ENCODE data around the gene TENM3.

GRCh38 chr4:182273191-182273935 lies 30.2 kb downstream of the TENM3 start:
- TF ChIP-seq CTCF (IDR thresholded peaks at IDR 0.05; ENCODE audit: extremely low read depth in 1 of 2, insufficient read depth in 1 of 2, low read depth in 1 of 2, low read length in 2 of 2) (no peak), POLR2A (IDR thresholded peaks at IDR 0.05; ENCODE audit: low read depth, low read length) (no peak), EZH2 (IDR thresholded peaks at IDR 0.05; ENCODE audit: borderline replicate concordance, low read depth, low read length, severe bottlenecking) (no peak), JUN (IDR thresholded peaks at IDR 0.05; ENCODE audit: borderline replicate concordance, insufficient read depth, insufficient read length, low read depth) (no peak)
